NCI-H1092 (cell line): Measurements from ENCODE around the gene NOCT.
"Not testable (repeated sequence)": the region's sequence is repeated elsewhere in the genome, so short reads cannot be mapped to it uniquely, and the experiment has no call there.

Source experiments
- DNase-seq: peaks from one replicate; lab custom pipeline; 2025; lab: John Stamatoyannopoulos, UW

NOCT gene

GRCh38 chr4:139011225-139011950 lies 4.2 kb upstream of the NOCT start:
- no peak for DNase-seq

GRCh38 chr4:139014371-139015268 lies 961 bp upstream of the NOCT start:
- DNase-seq, result no peak

GRCh38 chr4:139015948-139016471 lies 429 bp downstream of the NOCT start:
- DNase-seq, result no peak

- DNase-seq, result no peak
These were observed 2.3 kb downstream of the NOCT start for GRCh38 chr4:139017861-139018260.

- no peak for DNase-seq
These were observed 2.9 kb downstream of the NOCT start for GRCh38 chr4:139018501-139018900.

- no peak for DNase-seq
These were observed 3.6 kb downstream of the NOCT start for GRCh38 chr4:139018971-139019758.

GRCh38 chr4:139020384-139020783 lies 4.8 kb downstream of the NOCT start:
- no peak for DNase-seq

GRCh38 chr4:139021071-139021470 lies 5.5 kb downstream of the NOCT start:
- not testable (repeated sequence) for DNase-seq

- DNase-seq, result no peak
These were observed 7.3 kb downstream of the NOCT start for GRCh38 chr4:139022835-139023234.

- no peak for DNase-seq
These were observed 9.1 kb downstream of the NOCT start for GRCh38 chr4:139024686-139025085.

GRCh38 chr4:139025841-139026240 lies 10.3 kb downstream of the NOCT start:
- DNase-seq, result no peak

- DNase-seq, result no peak
These were observed 12.2 kb downstream of the NOCT start for GRCh38 chr4:139027776-139028175.

GRCh38 chr4:139028191-139028661 lies 12.6 kb downstream of the NOCT start:
- no peak for DNase-seq

GRCh38 chr4:139029866-139030363 lies 14.3 kb downstream of the NOCT start:
- DNase-seq, result not testable (repeated sequence)

- DNase-seq, result peak; percentile 67
These were observed 15.1 kb downstream of the NOCT start for GRCh38 chr4:139030614-139031235.

- no peak for DNase-seq
These were observed 20.1 kb downstream of the NOCT start for GRCh38 chr4:139035650-139036049.

- no peak for DNase-seq
These were observed 21.3 kb downstream of the NOCT start for GRCh38 chr4:139036885-139037284.

- no peak for DNase-seq
These were observed 23.4 kb downstream of the NOCT start for GRCh38 chr4:139038874-139039443.

GRCh38 chr4:139042981-139043460 lies 27.4 kb downstream of the NOCT start:
- DNase-seq, result no peak

- DNase-seq, result no peak
These were observed 28.7 kb downstream of the NOCT start for GRCh38 chr4:139044291-139044690.

- no peak for DNase-seq
These were observed 32.4 kb downstream of the NOCT start for GRCh38 chr4:139048026-139048425.
